ENCODE measurements around the gene USPL1.

The USPL1 gene

DNA sequence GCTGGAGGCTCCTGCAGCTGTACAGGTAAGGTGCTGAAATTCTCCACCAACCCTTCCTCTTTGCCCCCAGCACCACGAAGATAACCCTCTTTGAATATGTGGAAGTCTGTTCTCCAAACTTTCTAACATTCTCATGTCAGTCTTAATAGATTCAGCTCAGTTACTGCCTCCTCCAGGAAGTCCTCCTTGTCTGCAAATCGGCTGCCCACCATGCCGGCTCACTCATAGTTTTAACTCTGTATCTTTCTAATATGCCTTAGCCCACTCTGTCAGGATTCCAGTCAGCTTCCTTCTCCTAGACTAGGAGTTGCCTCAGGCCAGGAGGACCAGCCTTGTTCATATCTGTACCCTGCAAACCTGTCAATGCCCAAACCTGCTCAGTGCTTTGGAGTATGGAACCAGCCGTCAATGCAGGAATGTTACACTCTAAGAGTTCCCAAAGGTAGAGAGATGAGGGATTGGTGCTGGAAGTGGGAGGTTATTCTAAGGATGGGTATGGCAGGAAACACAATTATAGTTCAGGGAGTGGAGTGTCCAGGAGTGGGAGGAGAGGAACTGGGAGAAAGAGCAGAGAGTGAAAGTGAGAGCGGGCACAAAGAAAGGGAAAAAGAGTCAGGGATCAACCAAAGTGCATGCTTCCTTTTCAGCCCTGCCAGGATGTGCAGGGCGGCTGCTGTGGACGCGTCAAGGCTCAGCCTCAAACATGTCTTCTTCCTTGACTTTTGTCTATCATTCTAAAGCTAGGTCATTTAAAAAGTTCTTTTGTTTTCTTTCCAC is 79.6 kb downstream of the USPL1 start:
- peak; percentile 29 for DNase-seq (ENCODE audit: low read depth)

DNA sequence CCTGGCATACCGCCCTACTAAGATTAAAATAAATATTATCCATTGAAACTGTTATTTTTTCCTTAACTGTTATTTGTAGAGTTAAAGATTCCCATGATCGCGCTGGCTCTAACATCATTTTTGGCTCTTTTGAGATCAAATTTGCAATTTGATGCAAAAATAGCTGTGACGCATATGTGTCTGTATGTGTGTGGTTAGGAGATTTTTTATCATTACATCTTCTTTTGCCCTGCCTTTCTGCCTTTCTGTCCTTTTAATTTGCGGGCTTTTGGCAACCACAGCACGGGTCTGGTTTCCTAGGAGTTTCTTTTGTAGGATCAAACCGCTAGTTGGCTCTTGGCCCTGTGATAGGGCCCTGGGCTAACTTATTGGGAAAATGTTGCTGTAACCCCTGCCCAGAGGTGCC is 80.3 kb downstream of the USPL1 start:
- DNase-seq (ENCODE audit: low read depth) = peak; percentile 79

DNA sequence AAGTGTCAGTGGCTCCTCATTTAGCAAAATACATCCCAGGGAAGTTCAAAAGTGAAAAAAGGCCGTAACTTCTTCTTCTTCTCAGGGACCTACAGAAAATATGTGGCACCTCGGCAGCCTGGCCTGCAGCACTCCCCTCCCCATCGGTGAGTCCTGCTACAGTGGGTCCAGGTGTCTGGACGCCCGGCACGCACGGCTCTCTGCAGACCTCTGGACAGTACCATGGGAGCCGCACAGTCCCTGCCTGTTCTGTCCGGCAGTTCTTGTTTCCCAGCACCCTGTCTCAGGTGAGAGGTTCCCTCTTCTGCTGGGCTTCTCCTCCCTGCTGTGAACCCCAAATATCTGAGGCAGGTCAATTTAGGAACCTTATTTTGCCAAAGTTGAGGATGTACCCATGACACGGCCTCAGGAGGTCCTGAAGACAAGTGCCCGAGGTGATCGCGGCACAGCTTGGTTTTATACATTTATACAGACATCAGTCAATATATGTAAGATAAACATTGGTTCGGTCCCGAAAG is 80.8 kb downstream of the USPL1 start:
- DNase-seq (ENCODE audit: low read depth) = no peak

DNA sequence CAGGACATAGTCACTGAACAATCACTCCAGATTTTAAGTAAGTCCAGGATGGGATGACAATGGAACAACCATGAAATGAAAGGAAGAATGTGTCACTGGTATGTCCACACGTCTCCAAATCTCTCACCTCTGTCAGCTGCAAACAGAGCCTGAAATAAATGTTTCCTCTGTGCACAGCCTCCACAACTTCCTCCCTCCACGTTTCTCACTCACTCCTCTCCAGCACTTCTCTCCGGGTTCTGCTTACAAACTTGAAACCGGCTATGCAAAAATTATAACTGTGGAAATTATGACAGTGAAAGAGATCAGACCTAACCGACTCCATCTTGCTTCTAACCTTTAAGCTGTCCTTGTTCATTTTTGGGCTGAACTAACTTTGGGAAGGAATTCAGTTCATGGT is 82.6 kb downstream of the USPL1 start:
- DNase-seq (ENCODE audit: low read depth) = no peak

DNA sequence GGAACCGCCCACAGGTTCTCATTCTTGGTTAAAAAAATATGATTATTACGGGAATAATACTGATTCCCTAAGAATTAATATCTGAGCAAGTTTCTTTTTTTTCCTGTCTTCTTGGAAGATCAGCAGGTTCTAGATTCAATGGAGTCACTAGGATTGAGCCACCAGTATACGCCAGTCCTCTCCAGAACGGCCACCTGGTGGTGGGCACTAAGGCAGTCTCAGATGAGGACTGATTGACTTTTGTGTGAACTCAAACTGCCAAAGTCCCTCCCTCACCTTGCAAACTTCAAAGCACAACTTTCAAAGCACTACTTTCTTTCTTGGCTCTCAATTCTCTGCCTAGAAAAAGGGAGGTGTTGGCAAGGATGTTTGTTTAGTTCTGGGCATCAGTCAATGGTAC is 84.3 kb downstream of the USPL1 start:
- no peak for DNase-seq (ENCODE audit: low read depth)

DNA sequence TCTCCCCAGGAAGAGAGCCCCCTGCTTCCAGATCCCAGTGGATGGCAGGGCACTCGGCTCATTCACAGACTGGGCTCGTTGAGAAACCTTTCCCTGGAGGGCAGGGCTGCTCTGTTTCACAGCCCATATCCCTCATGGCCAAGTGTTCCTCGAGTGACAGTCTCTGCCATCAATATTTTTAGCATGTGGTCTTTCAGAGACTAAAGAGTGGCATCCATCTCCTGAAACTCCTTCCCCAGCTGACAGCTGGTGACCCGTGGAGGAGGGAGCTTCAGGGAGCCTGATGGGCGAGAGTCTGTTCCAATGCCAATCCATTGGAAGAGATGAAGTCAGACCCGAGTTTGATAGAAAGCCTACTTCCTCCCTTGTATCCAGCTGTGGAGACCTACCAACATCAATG is 86.9 kb downstream of the USPL1 start:
- DNase-seq (ENCODE audit: low read depth) = no peak

DNA sequence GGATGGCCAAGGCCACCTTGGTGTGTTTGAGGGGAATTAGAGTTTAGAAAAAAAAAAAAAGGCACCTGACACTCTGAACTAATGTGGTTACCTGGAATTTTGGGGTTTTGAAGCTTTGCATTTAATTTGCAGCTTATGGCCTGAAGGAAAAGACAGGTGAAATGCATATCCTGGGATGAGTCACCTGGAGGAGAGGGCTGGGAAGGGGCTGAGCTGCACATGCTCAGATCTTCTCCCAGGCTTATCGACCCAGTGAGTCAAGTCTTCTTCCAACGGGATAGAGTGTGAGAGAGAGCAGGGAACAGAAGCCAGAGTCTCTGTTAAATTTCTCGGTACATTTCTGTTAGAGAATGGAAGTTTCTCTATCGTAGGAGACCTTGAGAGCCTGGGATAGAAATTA is 88.0 kb downstream of the USPL1 start:
- DNase-seq (ENCODE audit: low read depth) = no peak

DNA sequence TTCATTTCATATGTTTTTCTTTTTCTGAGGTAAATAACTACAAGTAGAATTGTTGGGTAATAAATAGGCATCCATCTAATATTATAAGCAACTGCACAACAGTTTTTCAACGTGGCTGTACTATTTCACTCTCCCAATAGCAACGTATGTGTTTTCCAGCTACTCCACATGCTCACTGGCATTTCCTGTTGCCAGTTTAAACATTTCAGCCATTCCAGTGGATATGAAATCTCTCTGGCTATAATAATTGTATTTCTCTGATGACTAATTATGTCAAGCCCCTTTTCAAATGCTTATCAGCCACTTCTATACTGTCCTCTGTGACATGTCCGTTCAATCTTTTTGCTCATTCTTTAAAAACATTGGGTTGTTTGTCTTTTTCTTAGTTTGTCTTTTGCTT is 90.8 kb downstream of the USPL1 start:
- peak; percentile 84 for DNase-seq (ENCODE audit: low read depth)

Data from iris pigment epithelial cell (primary cell).